BE2C (cell line): ENCODE data around the gene CACUL1.
"Not testable (repeated sequence)": the region's sequence is repeated elsewhere in the genome, so short reads cannot be mapped to it uniquely, and the experiment has no call there.

Experiments
- DNase-seq: peaks from one replicate; pipeline ENCODE4 v3.0.0-alpha.2; 2020
- H3K27me3 ChIP-seq: fragments of 250-450 bp; sonication (Bioruptor Pico); 2 replicates; pipeline ENCODE4 v1.5.1; 2020; ENCODE audit warnings: mild to moderate bottlenecking
- H3K36me3 ChIP-seq: fragments of 250-450 bp; sonication (Bioruptor Pico); 2 replicates; pipeline ENCODE4 v1.5.1; 2020; ENCODE audit warnings: mild to moderate bottlenecking
- H3K4me1 ChIP-seq: fragments of 250-450 bp; sonication (Bioruptor Pico); 2 replicates; pipeline ENCODE4 v1.5.1; 2020
- H3K4me3 ChIP-seq: 2 replicates; pipeline ENCODE4 v1.5.1; 2011; ENCODE audit warnings: low read depth, low read length
- H3K9me3 ChIP-seq: fragments of 250-450 bp; sonication (Bioruptor Pico); 2 replicates; pipeline ENCODE4 v1.5.1; 2020
- TF ChIP-seq, protein P1 (sequence below): IDR thresholded peaks from 2 replicates; pipeline ENCODE4 v1.5.1; 2012; ENCODE audit warnings: mild to moderate bottlenecking, low read depth, low read length

Gene CACUL1

DNA sequence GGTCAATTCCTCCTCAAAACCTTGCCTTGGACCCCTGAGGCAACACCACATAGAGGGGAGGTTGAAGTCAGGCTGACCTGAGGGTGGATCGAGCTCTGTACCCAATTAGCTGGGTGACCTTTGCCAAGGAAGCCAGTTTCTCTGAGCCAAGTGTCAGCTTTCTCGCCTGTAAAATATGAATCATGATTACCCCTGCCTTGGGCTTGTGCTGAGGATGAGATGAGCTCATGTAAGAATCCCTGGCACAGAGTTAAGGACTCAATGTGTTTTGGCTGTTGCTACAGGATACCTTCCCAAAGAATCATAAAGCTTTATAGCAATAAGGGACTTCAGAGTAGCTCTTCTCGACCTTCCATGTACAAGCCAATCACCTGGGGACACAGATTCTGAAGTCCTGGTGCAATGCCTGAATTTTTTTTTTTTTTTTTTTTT lies 43.5 kb upstream of the CACUL1 start:
- Histone ChIP-seq H3K4me3 (no peak overlapping the region), H3K4me1 (no peaks in the 10 kb centered on the region), H3K9me3 (no peaks in the 10 kb centered on the region), H3K36me3 (no peaks in the 10 kb centered on the region), H3K27me3 (no peaks in the 10 kb centered on the region)
- DNase-seq = no peak
- TF ChIP-seq, protein P1, sequence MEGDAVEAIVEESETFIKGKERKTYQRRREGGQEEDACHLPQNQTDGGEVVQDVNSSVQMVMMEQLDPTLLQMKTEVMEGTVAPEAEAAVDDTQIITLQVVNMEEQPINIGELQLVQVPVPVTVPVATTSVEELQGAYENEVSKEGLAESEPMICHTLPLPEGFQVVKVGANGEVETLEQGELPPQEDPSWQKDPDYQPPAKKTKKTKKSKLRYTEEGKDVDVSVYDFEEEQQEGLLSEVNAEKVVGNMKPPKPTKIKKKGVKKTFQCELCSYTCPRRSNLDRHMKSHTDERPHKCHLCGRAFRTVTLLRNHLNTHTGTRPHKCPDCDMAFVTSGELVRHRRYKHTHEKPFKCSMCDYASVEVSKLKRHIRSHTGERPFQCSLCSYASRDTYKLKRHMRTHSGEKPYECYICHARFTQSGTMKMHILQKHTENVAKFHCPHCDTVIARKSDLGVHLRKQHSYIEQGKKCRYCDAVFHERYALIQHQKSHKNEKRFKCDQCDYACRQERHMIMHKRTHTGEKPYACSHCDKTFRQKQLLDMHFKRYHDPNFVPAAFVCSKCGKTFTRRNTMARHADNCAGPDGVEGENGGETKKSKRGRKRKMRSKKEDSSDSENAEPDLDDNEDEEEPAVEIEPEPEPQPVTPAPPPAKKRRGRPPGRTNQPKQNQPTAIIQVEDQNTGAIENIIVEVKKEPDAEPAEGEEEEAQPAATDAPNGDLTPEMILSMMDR = no peak

DNA sequence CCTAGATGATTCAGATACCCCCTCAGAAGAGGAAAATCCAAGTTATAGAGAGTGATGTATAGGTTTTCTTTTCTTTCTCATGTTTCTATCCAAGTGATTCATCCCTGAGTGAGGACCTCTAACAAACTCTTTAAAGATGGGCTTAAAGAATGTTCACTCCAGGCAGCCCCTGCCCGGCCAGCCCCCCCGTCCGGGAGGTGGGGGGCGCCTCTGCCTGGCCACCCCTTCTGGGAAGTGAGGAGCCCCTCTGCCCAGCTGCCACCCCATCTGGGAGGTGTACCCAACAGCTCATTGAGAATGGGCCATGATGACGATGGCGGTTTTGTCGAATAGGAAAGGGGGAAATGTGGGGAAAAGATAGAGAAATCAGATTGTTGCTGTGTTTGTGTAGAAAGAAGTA lies 40.2 kb upstream of the CACUL1 start:
- H3K36me3 ChIP-seq, H3K9me3 ChIP-seq, DNase-seq, H3K4me1 ChIP-seq, H3K27me3 ChIP-seq, H3K4me3 ChIP-seq: not testable (repeated sequence)

DNA sequence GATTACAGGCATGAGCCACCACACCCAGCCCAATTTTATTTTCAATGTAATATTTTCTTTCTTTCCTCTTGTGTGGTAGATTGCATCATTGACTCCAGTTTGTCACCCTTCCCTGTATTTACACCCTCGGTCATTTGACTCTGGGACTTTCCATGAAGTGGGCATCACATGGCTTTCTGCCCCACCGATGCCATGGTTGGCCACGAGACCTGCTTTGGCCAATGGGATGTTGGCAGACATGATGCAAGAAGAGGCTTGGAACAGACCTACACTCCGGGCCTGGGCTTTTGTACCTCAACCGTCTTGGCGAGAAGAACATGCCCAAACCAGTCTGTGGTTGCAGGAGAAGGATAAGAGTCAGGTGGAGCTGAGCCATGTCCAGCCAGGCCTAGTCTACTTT lies 38.8 kb upstream of the CACUL1 start:
- H3K9me3 ChIP-seq = no peaks in the 10 kb centered on the region
- DNase-seq = no peak
- TF ChIP-seq, protein P1 = no peak
- no peak overlapping the region for H3K4me3 ChIP-seq
- H3K36me3 ChIP-seq = no peaks in the 10 kb centered on the region
- H3K4me1 ChIP-seq = no peaks in the 10 kb centered on the region
- H3K27me3 ChIP-seq = no peaks in the 10 kb centered on the region

DNA sequence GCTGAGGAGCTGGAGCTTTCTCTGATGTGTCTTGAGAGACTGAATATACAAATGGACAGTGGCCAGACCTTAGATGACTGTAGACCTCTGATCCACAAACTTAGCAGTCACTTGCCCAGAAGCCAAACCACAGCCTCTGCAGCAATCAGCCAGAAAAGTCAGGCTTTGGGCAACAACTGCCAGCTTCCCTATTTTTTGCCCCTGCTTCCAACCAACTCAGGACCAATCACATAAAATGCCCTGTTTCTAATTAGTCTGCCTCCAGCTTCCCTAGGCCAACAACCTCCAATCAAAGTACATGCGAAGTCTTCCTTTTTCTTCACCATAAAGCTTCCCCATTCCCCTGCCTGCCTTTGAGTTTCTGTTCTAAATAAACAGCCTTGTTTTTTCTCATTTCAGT lies 37.8 kb upstream of the CACUL1 start:
- Histone ChIP-seq H3K36me3 (no peaks in the 10 kb centered on the region), H3K27me3 (no peaks in the 10 kb centered on the region), H3K9me3 (no peaks in the 10 kb centered on the region), H3K4me3 (no peak overlapping the region), H3K4me1 (no peaks in the 10 kb centered on the region)
- DNase-seq = no peak
- TF ChIP-seq, protein P1 = no peak

DNA sequence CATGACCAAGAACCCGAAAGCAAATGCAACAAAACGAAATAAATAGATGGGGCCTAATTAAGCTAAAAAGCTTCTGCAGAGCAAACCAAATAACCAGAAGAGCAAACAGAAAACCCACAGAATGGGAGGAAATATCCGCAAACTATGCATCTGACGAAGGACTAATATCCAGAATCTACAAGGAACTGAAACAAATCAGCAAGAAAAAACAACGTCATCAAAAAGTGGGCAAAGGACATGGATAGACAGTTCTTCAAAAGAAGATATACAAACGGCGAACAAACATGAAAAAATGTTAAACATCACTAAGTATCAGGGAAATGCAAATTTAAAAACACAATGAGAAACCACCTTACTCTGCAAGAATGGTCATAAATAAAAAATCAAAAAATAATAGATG lies 35.3 kb upstream of the CACUL1 start:
- Histone ChIP-seq H3K4me1 (no peaks in the 10 kb centered on the region), H3K4me3 (no peak overlapping the region), H3K36me3 (no peaks in the 10 kb centered on the region), H3K9me3 (no peaks in the 10 kb centered on the region), H3K27me3 (no peaks in the 10 kb centered on the region)
- TF ChIP-seq, protein P1 = no peak
- DNase-seq = no peak

DNA sequence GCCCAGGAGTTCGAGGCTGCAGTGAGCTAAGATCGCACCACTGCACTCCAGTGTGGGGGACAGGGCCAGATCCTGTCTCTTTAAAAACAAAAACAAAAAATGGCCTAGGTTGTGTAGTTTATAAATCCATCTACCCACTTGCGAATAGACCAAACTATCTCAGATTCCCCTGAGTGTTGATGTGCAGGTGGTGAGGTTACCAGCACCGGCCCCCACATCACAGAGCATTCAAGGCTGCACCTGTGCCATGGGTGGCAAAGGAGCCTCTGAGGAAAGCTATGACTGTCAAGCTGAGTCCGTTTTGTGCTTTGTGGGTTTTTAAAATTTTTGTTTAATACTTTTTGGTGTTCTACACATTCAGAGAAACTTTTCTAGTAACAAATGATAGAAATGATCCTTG lies 30.8 kb upstream of the CACUL1 start:
- no peaks in the 10 kb centered on the region for H3K4me1 ChIP-seq
- DNase-seq = no peak
- H3K36me3 ChIP-seq = no peaks in the 10 kb centered on the region
- no peaks in the 10 kb centered on the region for H3K9me3 ChIP-seq
- TF ChIP-seq, protein P1 = no peak
- H3K4me3 ChIP-seq = no peak overlapping the region
- H3K27me3 ChIP-seq = no peaks in the 10 kb centered on the region
